HuH-7.5 (cell line): Measurements from ENCODE around the gene MAP2.

Experiments used
- DNase-seq: peaks from one replicate; pipeline ENCODE4 v3.0.0; 2011; ENCODE audit warnings: low spot score

The MAP2 gene

DNA sequence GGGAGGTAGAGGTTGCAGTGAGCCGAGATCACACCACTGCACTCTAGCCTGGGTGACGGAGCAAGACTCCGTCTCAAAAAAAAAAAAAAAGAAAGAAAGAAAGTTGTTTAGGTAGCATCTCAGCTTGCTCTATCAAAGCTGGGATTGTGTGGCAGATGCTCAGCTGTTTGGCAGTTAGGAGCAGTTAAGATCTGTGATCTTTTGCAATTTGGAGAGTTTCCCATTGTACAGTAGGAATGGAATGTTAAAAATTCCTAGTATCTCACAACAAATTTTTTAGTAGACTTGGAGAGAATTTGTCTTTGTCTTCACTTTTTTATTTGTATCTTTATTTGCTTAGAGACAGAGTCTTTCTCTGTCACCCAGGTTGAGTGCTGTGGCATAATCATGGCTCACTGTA lies 224.9 kb downstream of the MAP2 start:
- DNase-seq, result no peak

DNA sequence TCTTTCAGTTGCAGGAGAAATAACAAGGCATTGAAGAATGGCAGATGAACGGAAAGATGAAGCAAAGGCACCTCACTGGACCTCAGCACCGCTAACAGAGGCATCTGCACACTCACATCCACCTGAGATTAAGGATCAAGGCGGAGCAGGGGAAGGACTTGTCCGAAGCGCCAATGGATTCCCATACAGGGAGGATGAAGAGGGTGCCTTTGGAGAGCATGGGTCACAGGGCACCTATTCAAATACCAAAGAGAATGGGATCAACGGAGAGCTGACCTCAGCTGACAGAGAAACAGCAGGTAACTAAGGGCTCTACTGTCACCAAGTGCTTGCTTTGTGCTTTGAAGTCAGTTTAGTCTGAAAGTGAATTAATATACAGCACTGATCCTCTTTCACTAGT lies 229.3 kb downstream of the MAP2 start:
- no peak for DNase-seq

DNA sequence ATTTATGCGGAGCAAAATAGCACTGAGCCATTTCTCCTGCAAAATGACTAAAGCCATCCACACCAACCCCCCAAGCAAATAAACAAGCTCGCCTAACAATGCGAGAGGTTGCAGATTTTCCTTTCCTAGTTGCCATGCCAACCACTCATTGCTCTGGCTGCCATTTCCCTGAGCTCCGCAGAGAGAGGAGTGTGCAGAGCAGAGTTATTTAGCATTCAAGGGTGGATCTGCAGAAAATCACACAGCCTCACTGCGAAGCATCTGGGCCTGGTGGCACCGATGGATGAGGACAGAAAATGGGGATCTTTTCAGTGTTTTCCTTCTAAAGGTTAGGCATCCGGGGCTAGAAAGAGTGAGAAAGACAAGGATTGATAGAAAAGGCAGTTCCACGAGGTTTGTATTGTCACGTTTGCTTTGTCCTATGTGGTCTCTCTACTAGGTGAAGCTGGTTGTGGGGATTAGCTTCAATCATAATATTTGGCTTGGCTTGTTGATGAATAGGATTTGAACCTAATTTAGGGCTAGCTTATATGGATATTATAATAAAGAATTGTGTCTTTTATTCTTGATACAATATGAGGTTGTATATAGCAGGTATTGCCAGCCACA lies 237.5 kb downstream of the MAP2 start:
- no peak for DNase-seq

DNA sequence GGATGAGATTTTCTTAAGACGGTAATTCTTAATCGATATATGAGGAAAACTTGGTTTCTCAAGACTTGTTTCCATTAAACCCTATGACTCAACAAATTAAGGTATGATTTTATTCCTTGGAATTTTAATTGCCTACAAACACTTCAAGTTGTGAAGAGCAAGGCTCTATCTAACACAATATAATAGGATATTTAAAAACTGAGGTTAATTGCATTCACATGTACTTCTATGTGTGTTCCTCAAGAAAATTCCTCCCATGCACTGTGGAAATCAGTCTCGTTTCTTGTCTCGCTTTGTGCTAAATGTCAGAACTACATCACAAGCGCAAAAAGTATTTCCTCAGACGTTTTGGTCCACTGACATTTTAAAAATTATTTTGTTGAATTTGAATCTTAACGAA lies 238.2 kb downstream of the MAP2 start:
- DNase-seq, result no peak

DNA sequence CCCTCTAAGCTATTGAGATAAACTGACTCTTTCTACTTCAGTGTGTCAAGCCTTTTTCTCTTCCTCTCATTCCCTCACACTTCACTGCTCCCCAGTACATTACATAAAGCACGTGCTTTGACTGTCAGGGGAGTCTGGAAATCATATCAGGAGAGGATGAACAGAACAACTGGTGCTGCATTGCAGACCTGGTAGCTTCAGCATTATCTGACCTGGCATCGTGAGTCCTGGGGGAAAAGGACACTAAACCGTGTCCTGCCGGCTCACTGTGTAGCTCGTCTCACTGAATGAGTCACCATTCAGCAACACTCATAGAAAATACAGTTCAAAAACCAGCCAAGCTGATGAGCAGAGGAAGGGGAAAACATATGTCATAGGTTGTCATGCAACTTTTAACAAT lies 239.3 kb downstream of the MAP2 start:
- no peak for DNase-seq

DNA sequence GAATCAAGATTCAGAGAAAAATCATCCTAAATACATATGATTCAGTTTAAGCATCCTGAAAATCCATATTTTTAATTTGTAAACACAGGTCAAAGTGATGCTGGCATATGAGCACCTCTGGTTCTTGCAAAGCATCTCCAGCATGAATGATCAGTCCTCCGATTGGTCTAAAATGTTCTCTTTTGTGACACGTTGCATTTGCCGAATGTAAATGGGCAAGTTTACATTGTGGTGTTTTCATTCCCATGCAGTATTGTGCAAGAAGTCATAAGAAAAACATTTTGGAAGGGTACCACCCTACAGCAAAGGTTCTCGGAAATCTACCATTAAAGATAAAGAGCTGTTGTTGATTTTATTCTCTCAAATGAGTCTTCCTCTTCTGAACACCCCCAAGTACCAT lies 239.8 kb downstream of the MAP2 start:
- no peak for DNase-seq

DNA sequence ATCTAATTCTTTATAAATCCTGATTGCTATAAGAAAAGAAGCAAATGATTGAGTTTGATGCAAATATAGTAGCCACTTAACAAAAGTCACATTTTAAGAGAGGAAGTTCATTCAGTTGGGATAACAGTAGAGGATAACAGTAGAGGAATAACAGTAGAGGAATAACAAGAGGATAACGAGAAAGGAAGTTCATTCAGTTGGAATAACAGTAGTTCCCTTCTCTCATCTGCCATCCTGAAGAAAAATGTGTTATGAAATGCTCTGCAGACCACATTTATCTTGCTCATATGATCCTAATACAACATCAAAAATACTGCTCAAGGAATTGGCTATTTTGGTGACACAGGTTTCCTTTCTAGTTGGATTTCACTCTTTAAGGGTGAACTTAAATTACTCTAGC lies 242.4 kb downstream of the MAP2 start:
- no peak for DNase-seq

DNA sequence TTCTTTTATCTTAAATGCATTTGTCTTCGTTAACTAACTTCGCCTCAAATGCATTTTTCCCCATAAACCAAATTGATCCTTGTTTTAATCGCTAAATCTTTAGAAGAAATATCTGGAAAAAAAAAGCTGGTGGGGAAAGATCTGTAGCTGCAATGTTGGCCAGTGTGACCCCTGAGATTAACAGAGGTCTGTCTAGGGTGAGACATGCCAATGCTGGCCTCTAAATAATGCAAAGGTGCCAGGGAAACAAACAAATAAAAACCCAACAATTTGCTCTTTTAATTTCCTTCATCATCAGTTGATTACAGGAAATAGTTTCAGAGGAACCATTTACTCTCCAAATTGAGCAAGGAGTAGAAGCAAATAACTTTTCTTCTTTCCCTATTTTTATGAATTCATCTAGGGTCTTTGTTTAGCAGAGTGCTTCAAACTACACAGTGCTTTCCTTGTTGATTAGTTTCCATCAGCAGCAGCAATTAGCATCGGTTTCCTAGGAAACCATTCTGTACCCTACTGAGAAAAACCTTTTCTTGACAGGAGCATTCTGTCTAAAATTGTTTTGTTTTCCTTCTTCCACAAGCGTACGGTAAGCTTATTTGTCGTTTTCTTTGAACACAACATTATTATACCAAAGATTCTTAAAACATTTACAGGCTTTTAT lies 247.3 kb downstream of the MAP2 start:
- no peak for DNase-seq

DNA sequence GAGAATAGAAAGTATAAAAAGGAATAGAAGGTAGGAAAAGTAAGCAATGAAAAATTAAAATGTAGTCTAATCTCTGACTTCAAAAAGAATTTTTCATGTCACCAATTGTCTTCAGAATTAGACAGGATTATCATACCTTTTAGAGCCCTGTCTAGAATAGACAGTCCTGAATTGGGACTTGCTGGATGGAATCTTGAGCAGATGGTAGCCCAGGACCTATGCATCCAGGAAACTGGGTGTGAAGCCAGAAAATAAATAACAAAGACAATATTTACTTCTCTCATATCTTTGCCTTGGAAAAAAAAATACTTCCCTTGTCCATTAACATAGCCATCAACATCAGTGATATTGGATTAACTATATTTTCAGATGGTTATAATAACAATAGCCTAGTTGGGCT lies 250.0 kb downstream of the MAP2 start:
- no peak for DNase-seq

DNA sequence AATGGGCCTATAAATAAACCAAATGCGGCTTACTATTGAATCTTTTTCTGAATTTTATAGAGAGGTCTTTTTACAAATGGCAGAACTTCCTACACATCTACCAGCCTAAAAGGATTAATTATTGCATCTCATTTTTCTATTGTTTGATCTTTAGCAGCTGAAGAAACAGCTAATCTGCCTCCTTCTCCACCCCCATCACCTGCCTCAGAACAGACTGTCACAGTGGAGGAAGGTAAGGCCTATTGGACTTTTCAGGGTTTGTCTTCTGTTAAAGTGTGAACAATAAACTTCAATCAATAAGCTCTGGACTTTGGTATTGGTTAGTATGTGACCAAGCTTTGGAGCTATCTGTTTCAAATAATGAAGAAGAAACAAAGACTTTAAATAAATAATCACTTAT lies 256.7 kb downstream of the MAP2 start:
- no peak for DNase-seq

DNA sequence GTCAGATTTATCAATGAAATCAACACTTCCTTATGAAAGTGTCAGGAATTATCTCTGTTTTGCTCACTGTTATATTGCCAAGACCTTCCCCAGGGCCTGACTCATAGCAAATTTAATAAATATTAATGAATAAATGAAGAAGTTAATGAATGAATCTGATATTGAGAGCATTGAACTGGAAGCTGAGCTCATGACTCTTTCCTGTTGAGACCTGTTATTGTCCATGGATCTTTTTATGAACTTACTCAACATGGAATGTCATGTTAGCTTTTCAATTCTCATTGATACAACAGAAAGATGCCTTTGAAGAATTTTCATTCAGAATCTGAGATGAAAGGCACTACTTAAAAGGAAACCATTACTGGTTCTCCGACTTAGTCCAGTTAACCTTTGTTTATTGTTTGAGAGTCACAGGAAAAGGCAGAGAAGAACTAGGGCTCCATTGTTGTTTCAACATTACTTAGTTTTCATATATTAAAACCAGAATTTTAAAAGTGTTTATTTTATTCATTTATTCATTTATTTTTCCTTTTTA lies 257.4 kb downstream of the MAP2 start:
- DNase-seq, result no peak

DNA sequence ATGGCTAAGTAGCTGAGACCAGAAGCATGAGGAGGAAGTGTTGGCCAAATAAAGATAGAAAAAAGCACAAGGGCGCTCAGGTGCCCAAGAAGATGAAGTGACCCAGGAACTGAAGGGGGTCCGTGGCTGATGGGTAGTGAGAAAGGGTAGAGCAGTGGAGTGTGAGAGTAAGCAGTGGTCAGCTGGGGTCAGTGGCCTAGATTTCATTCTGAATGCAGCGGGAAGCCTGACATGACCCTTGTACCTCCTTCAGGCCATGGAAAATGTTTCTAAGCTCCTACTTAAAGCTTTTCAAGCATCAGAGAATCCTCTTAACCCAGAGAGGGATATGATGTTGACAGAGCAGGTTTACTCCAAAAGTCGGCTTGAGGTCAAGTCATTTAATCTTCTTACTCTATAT lies 258.8 kb downstream of the MAP2 start:
- DNase-seq, result no peak

DNA sequence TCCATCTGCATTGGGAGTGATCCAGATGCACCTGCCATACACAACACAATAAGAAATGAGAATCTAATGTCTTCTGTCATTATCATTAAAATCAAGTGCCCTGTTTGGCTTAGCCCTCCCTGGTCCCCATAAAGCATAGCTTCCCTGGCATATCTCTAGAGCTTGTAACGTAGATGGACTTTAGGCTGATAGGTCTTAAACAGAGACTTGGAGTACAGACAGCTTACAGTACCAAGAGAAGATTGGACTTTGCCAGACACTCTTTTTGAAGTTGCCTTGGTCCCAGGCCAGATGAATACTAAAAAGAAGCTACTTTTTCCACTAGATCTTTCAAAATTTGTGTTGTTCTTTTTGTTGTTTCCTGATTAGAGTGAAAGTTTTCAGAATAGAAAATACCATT lies 261.5 kb downstream of the MAP2 start:
- no peak for DNase-seq

DNA sequence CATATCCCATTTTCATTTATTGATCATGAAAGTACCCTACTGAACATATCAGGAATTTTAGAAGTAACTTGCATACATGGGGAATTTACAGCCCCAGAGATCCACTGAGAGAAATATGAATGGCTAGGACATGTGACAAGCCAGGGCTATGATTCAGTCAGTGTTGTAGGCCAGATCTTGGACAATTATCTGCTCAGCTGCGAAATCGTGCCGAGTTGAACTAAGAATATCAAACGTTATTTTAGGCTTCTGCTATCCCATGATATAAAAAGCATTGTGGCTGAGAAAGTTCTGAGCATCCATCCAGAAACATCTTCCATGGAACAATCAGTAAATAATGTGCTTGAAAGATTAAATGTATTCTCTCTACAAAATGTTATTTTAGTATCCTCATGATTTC lies 262.1 kb downstream of the MAP2 start:
- no peak for DNase-seq

DNA sequence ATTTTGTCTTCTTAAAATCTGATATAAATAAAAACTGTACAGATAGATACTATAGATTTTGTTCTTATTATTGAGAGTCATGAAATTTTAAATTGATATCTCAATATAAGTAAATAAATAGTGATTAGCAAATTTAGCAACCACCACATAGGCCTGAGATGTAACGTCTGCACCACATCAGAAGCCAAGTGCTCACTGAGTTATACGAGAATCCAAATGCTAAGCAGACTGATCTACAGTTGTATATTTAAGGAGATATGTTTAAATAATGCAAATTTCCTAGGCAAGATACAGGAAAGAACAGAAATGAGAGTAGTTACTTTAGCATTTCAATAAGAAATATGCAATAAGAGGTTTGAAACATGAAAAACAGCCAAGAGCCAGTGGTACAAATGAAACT lies 262.6 kb downstream of the MAP2 start:
- DNase-seq, result no peak

DNA sequence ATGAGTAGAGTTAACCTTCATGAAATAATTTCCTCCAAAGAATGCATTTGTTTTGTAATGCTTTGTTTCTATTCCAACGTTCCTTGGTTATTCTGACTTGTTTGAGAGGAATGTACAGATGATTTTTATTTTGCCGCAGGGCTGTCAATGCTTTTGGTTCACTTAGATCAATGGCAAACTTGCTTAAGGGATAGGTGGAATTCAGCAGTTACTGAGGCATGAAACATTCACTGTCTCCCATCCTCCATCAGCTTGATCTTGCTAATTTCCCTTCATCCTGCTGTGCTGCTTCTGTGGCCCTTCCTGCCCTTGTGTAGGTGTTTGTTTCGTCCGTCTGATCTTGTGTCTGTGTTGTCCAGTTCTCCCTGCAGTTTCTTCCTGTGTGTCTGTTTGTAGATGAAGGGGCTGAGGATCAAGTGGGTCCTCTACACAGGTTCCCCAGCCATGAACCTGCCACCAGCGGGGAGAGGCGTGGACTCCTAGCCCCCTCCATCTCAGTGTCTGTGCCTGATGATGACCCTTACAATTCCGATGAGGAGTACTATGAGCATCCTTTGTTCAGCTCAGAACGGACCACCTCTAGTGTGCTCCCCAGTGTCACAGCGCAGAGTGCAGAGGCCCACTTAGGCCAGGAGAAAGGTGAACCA lies 263.6 kb downstream of the MAP2 start:
- no peak for DNase-seq

DNA sequence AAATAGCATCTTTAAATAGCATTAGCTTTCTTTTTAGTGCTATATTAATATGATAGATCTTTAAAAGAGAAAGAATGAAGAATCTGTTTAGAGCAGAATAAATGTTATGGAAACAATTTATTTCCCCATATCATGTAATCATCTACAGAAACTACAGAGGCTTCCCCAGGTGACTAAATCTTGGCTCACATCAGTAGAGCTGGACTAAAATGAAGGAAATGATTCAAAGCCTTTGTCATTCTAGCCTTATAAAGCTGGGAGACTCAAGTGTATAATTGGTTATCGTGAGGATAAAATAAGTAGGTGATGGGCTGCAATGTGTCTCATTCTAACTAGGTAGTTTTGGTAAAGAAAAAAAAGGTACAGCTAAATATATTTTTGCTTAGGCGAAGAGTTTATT lies 264.5 kb downstream of the MAP2 start:
- no peak for DNase-seq

DNA sequence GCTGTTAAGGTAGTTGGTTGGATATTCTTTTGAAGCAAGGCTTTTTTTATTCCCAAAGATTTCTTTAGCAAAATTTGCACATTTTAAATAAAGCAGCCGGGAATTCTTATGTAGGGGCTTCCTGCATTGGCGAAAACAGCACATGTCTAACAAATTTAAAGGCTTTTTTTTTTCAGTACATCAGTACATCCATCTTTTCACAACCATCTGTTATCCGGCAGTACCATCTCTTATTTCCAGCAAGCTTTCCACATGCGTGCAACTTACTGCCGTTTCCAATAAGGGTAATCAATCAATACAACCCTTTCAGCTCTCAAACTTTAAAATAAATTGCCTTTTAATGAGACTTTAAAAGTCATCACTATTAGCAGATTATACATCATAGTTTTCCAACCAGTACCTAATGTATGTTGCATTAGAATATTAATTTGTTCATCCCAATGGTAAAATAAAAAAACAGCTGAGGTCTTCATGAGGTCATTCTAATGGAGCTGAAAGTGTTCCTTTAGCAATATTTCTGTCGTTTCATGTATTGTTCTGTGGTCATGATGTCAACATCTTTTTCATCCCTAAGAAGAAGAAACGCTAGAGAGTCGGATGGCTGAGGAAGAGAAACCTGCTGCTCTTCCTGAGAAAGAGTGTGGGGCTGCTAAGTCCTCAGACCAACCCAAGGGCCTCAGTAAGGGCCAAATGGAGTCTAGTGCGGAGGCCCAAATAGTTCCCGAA lies 266.3 kb downstream of the MAP2 start:
- DNase-seq, result no peak

DNA sequence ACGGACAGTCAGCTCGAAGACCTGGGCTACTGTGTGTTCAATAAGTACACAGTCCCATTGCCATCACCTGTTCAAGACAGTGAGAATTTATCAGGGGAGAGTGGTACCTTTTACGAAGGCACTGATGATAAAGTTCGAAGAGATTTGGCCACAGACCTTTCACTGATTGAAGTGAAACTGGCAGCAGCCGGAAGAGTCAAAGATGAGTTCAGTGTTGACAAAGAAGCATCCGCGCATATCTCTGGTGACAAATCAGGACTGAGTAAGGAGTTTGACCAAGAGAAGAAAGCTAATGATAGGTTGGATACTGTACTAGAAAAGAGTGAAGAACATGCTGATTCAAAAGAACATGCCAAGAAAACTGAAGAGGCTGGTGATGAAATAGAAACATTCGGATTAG lies 270.9 kb downstream of the MAP2 start:
- DNase-seq, result no peak

DNA sequence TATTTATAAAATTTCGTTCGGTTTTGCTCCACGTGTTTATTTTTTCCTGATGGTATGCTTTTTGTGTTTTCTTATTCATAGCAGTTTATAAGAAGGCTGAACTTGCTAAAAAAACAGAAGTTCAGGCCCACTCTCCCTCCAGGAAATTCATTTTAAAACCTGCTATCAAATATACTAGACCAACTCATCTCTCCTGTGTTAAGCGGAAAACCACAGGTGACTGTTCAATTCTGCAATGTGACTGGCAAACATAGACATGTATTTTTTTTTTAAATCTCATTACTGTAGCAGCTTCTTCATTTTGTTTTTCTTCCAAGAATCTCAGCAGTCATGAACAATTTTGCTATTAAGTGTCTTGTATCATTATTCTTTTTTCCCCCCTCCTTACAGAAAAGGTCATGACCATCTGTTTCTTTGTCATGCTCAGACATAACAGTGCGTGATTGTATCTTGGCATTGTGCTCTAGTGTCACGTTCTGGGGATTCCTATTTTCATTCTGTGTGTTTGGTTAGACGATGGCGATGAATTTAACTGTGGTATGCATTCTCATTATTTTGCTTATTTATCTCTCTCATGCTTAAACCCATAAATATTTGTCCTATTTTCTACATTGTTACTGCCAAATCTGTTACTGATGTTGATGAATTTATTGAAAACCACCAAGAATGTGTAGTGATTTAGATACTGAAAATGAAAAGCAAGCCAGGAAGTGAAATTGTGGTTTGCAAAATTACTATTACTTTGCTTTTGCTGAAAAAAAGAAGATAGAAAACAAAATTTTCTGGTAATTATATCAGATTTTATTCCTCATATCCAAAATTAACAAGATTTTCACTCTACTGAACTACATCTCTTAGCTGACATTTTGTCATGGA lies 273.2 kb downstream of the MAP2 start:
- DNase-seq, result no peak

DNA sequence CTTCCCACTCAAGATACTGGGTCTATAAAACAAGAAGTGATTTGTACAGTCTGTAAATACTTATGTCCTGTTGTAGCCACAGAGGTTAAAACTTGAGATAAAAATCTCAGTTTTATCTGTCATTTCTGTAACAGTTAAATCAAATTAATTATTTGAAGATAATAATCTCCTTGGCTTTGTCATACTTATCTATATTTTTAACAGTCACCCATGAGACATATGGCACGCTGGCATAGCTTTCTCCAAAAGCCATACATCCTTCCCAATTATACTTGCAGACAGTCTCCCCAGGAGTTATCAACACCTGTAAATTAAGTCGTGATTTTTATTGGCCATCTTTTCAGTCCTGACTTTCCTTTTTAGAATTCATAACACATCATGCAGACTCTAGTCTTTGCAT lies 278.9 kb downstream of the MAP2 start:
- DNase-seq, result no peak

DNA sequence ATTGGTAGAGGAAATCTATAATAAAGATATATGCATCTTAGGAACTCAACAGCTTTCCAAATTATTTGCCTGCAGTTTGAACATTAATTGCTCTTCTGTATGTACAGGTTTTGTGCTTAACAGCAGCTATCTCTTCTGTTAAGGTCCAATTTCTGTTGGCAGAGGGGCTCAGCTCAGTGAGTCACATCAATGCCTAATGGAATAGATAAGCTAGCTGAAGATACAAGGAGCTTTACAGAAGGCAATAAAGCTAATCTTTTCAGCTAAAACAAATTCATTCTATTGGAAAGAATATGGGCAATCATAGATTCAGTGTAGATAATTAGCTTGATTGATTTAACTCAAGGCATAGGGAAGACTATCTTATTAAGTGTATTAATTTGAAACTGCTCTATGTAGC lies 289.4 kb downstream of the MAP2 start:
- DNase-seq, result no peak
